ENCODE results near the gene LCE2B.
"Not testable (repeated sequence)": the region's sequence is repeated elsewhere in the genome, so short reads cannot be mapped to it uniquely, and the experiment has no call there.

DNA sequence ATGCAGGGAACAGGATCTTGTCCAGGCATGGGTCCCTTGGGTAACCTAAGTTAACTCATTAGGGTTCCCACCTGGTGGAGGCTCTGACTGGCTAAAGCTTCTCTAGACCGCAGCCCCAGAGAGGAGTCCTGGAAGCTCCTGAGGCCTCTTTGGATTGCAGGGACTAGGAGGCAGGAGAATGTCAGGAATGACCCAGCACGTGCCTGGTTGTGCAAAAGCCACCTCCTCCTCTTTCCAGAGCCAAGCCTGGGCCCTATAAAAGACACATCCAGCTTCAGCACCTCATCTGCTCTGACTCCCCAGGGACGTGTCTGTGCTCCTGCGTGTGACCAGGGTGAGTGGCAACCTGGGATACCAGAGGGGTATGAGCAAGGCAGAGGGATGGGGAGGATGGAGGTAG lies at the start of gene LCE2B:
- not testable (repeated sequence) for TF ChIP-seq POLR2A (IDR thresholded peaks at IDR 0.05; ENCODE audit: low read length); GATA1 (IDR thresholded peaks at IDR 0.05; ENCODE audit: low read depth, low read length)
